ENCODE measurements around the gene SGPP2.
"Not testable (repeated sequence)": the region's sequence is repeated elsewhere in the genome, so short reads cannot be mapped to it uniquely, and the experiment has no call there.

The SGPP2 gene

GRCh38 chr2:222576171-222577081 is 152.1 kb downstream of the SGPP2 start:
- no peak for DNase-seq (ENCODE audit: low read depth)
- H3K4me3 ChIP-seq (ENCODE audit: control insufficient read depth, low read depth, low read length) = no peak overlapping the region
- TF ChIP-seq CTCF (IDR thresholded peaks at IDR 0.05; ENCODE audit: control insufficient read depth, insufficient read depth, low read depth, low read length, missing control alignments) = no peak

GRCh38 chr2:222577341-222577740 is 153.0 kb downstream of the SGPP2 start:
- TF ChIP-seq CTCF (IDR thresholded peaks at IDR 0.05; ENCODE audit: control insufficient read depth, insufficient read depth, low read depth, low read length, missing control alignments) = no peak
- no peak for DNase-seq (ENCODE audit: low read depth)
- no peak overlapping the region for H3K4me3 ChIP-seq (ENCODE audit: control insufficient read depth, low read depth, low read length)

- no peak for DNase-seq (ENCODE audit: low read depth)
- peak; percentile 8 for TF ChIP-seq CTCF (IDR thresholded peaks at IDR 0.05; ENCODE audit: control insufficient read depth, insufficient read depth, low read depth, low read length, missing control alignments)
- H3K4me3 ChIP-seq (ENCODE audit: control insufficient read depth, low read depth, low read length) = no peak overlapping the region
Observed at GRCh38 chr2:222582928-222583327, 158.6 kb downstream of the SGPP2 start.

GRCh38 chr2:222584589-222584988 is 160.2 kb downstream of the SGPP2 start:
- not testable (repeated sequence) for DNase-seq (ENCODE audit: low read depth); H3K4me3 ChIP-seq (ENCODE audit: control insufficient read depth, low read depth, low read length)

GRCh38 chr2:222591661-222592060 is 167.3 kb downstream of the SGPP2 start:
- no peak overlapping the region for H3K4me3 ChIP-seq (ENCODE audit: control insufficient read depth, low read depth, low read length)
- DNase-seq (ENCODE audit: low read depth) = no peak
- TF ChIP-seq CTCF (IDR thresholded peaks at IDR 0.05; ENCODE audit: control insufficient read depth, insufficient read depth, low read depth, low read length, missing control alignments) = no peak

GRCh38 chr2:222592176-222592575 is 167.8 kb downstream of the SGPP2 start:
- no peak for TF ChIP-seq CTCF (IDR thresholded peaks at IDR 0.05; ENCODE audit: control insufficient read depth, insufficient read depth, low read depth, low read length, missing control alignments)
- no peak overlapping the region for H3K4me3 ChIP-seq (ENCODE audit: control insufficient read depth, low read depth, low read length)
- no peak for DNase-seq (ENCODE audit: low read depth)

- no peak for TF ChIP-seq CTCF (IDR thresholded peaks at IDR 0.05; ENCODE audit: control insufficient read depth, insufficient read depth, low read depth, low read length, missing control alignments)
- no peak for DNase-seq (ENCODE audit: low read depth)
- H3K4me3 ChIP-seq (ENCODE audit: control insufficient read depth, low read depth, low read length) = no peak overlapping the region
Observed at GRCh38 chr2:222594679-222595078, 170.3 kb downstream of the SGPP2 start.

Measured in AG09309 (cell line).